ENCODE results near the gene FOSL1.

DNA sequence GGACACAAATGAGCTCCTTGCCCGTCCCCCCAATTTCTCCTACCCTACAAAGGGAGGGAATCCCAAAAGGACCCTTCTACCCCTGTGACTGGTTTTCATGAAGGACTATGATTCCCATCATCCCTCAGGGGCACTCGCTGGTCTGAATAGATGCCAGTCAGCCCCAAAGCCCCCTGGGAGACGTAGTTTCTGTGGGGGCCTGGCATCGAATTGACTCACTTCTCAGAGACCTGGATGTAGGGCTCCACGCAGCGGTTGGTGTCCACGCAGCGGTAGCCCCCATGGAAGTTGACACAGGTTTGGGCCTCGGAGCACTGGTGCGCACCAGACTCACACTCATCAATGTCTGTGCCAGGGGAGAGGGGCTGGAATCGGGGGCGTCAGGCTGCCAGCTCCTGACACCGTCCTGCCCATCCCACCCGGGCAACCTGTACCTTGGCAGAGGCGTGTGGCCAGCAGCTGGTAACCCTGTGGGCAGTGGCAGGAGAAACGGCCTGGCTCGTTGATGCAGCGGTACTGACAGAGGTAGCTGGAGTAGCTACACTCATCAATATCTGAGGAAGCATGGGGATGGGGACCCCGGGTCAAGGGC, 32.0 kb downstream of the FOSL1 start:
- TF ChIP-seq CTCF (IDR thresholded peaks at IDR 0.05): no peak
- no peak for TF ChIP-seq EZH2 (IDR thresholded peaks at IDR 0.05; ENCODE audit: borderline replicate concordance, insufficient read depth, low read depth, low read length, poor library complexity, severe bottlenecking)
